ENCODE data around the gene GPRIN3. TPM values are rescaled to one million over a fixed set of nuclear protein-coding genes. Genes with fewer than 3 reads are reported as not detected.

The GPRIN3 gene
- total RNA-seq, 3 donors from 2014 or later, result 3.3 to 13.2 (median 4.0) TPM

- Histone ChIP-seq H3K27ac (no peak overlapping the region), H3K27me3 (no peaks in the 10 kb centered on the region), H3K4me3 (no peak overlapping the region), H3K36me3 (no peaks in the 10 kb centered on the region), H3K4me1 (no peaks in the 10 kb centered on the region), H3K9me3 (no peaks in the 10 kb centered on the region)
- intact Hi-C loops (cut with DNase I; ENCODE audit: low total_unique reads), result no loop called here
- no peak for DNase-seq (ENCODE audit: low spot score in 2 of 2)
- TF ChIP-seq POLR2AphosphoS5 (IDR thresholded peaks at IDR 0.05) (no peak), CTCF (IDR thresholded peaks at IDR 0.05) (no peak), POLR2A (IDR thresholded peaks at IDR 0.05) (no peak)
Measured at GRCh38 chr4:89216866-89217265, 90.7 kb downstream of the GPRIN3 start.

GRCh38 chr4:89216422-89216821 lies 91.2 kb downstream of the GPRIN3 start:
- Histone ChIP-seq H3K9me3 (no peaks in the 10 kb centered on the region), H3K4me3 (no peak overlapping the region), H3K27me3 (no peaks in the 10 kb centered on the region), H3K36me3 (no peaks in the 10 kb centered on the region), H3K27ac (no peak overlapping the region), H3K4me1 (no peaks in the 10 kb centered on the region)
- DNase-seq (ENCODE audit: low spot score in 2 of 2), result no peak
- no peak for TF ChIP-seq POLR2A (IDR thresholded peaks at IDR 0.05)
- no peak for TF ChIP-seq CTCF (IDR thresholded peaks at IDR 0.05)
- TF ChIP-seq POLR2AphosphoS5 (IDR thresholded peaks at IDR 0.05), result no peak
- intact Hi-C loops (cut with DNase I; ENCODE audit: low total_unique reads), result no loop called here

GRCh38 chr4:89215736-89216135 lies 91.9 kb downstream of the GPRIN3 start:
- Histone ChIP-seq H3K27ac (no peak overlapping the region), H3K4me1 (no peaks in the 10 kb centered on the region), H3K27me3 (no peaks in the 10 kb centered on the region), H3K4me3 (no peak overlapping the region), H3K36me3 (no peaks in the 10 kb centered on the region), H3K9me3 (no peaks in the 10 kb centered on the region)
- DNase-seq (ENCODE audit: low spot score in 2 of 2), result no peak
- intact Hi-C loops (cut with DNase I; ENCODE audit: low total_unique reads), result no loop called here
- TF ChIP-seq POLR2AphosphoS5 (IDR thresholded peaks at IDR 0.05) (no peak), POLR2A (IDR thresholded peaks at IDR 0.05) (no peak), CTCF (IDR thresholded peaks at IDR 0.05) (no peak)

GRCh38 chr4:89214308-89214707 lies 93.3 kb downstream of the GPRIN3 start:
- DNase-seq (ENCODE audit: low spot score in 2 of 2), result no peak
- Histone ChIP-seq H3K27ac (no peak overlapping the region), H3K9me3 (no peaks in the 10 kb centered on the region), H3K4me1 (no peaks in the 10 kb centered on the region), H3K36me3 (no peaks in the 10 kb centered on the region), H3K4me3 (no peak overlapping the region), H3K27me3 (no peaks in the 10 kb centered on the region)
- TF ChIP-seq POLR2AphosphoS5 (IDR thresholded peaks at IDR 0.05) (no peak), CTCF (IDR thresholded peaks at IDR 0.05) (no peak), POLR2A (IDR thresholded peaks at IDR 0.05) (no peak)
- intact Hi-C loops (cut with DNase I; ENCODE audit: low total_unique reads), result no loop called here

GRCh38 chr4:89213382-89213701 lies 94.3 kb downstream of the GPRIN3 start:
- Histone ChIP-seq H3K27me3 (no peaks in the 10 kb centered on the region), H3K4me3 (no peak overlapping the region), H3K36me3 (no peaks in the 10 kb centered on the region), H3K27ac (no peak overlapping the region), H3K9me3 (no peaks in the 10 kb centered on the region), H3K4me1 (no peaks in the 10 kb centered on the region)
- intact Hi-C loops (cut with DNase I; ENCODE audit: low total_unique reads), result no loop called here
- no peak for DNase-seq (ENCODE audit: low spot score in 2 of 2)
- TF ChIP-seq CTCF (IDR thresholded peaks at IDR 0.05), result no peak
- no peak for TF ChIP-seq POLR2AphosphoS5 (IDR thresholded peaks at IDR 0.05)
- no peak for TF ChIP-seq POLR2A (IDR thresholded peaks at IDR 0.05)
